IPS-15b (cell line): ENCODE measurements around the gene PKN1.

Experiments used
- H3K27me3 ChIP-seq: one replicate; pipeline ENCODE4 v1.6.1; 2013; ENCODE audit warnings: low read length; ENCODE audit not compliant: control insufficient read depth, insufficient read depth
- H3K36me3 ChIP-seq: one replicate; pipeline ENCODE4 v1.6.1; 2013; ENCODE audit warnings: low read length; ENCODE audit not compliant: control insufficient read depth, insufficient read depth
- H3K4me1 ChIP-seq: one replicate; pipeline ENCODE4 v1.6.1; 2013; ENCODE audit warnings: mild to moderate bottlenecking, low read length; ENCODE audit not compliant: control insufficient read depth, insufficient read depth
- H3K4me3 ChIP-seq: one replicate; pipeline ENCODE4 v1.5.1; 2013; ENCODE audit warnings: low read depth, low read length
- H3K9ac ChIP-seq: one replicate; pipeline ENCODE4 v1.6.1; 2013; ENCODE audit warnings: low read depth, mild to moderate bottlenecking, low read length
- H3K9me3 ChIP-seq: one replicate; pipeline ENCODE4 v1.6.1; 2013; ENCODE audit warnings: mild to moderate bottlenecking, low read length; ENCODE audit not compliant: control insufficient read depth, insufficient read depth

PKN1 gene

GRCh38 chr19:14408491-14409145, 24.5 kb upstream of the PKN1 start:
- Histone ChIP-seq H3K9ac (no peak overlapping the region), H3K4me1 (peaks cover 7% of the 10 kb centered on the region), H3K4me3 (no peak overlapping the region), H3K36me3 (peaks cover 64% of the 10 kb centered on the region), H3K27me3 (no peaks in the 10 kb centered on the region), H3K9me3 (no peaks in the 10 kb centered on the region)

DNA sequence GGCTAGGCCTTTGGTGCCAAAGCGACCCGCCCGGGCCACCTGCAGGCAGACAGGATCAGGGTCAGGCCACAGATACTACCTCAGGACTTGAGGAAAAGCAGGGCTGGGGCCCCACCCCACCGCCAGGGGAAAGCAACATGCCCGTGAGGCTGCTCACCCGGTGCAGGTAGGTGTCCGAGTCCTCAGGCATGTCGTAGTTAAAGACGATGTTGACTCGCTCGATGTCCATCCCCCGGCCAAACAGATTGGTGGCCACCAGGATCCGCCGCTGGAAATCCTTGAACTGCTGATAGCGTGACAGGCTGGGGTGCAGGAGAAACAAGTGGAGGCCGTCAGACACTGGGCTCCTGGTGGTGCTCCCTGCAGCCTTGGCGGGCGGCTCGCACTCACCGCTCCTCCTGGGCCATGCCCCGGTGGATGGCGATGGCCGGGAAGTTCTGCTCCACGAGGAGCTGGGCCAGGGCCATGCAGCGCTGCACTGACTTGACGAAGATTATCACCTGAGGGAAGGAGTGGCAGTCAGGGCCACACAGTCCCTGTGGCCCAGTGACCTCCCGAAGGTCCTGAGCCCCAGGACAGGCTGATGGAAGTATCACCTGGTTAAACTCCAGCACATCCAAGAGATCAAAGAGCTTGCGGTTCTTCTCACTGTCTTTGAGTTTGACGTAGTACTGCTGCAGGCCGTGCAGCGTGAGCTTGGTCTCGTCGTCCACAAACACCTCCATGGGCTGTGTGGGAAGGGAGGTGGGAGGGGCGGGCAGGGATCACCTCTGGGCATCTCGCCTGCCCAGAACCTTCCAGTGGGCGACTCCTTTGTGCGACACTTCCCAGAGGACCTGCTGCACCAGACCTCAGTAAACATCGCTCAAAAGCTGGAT, 23.7 kb upstream of the PKN1 start:
- Histone ChIP-seq H3K9ac (no peak overlapping the region), H3K9me3 (no peaks in the 10 kb centered on the region), H3K36me3 (peaks cover 64% of the 10 kb centered on the region), H3K4me1 (peaks cover 7% of the 10 kb centered on the region), H3K4me3 (no peak overlapping the region), H3K27me3 (no peaks in the 10 kb centered on the region)

DNA sequence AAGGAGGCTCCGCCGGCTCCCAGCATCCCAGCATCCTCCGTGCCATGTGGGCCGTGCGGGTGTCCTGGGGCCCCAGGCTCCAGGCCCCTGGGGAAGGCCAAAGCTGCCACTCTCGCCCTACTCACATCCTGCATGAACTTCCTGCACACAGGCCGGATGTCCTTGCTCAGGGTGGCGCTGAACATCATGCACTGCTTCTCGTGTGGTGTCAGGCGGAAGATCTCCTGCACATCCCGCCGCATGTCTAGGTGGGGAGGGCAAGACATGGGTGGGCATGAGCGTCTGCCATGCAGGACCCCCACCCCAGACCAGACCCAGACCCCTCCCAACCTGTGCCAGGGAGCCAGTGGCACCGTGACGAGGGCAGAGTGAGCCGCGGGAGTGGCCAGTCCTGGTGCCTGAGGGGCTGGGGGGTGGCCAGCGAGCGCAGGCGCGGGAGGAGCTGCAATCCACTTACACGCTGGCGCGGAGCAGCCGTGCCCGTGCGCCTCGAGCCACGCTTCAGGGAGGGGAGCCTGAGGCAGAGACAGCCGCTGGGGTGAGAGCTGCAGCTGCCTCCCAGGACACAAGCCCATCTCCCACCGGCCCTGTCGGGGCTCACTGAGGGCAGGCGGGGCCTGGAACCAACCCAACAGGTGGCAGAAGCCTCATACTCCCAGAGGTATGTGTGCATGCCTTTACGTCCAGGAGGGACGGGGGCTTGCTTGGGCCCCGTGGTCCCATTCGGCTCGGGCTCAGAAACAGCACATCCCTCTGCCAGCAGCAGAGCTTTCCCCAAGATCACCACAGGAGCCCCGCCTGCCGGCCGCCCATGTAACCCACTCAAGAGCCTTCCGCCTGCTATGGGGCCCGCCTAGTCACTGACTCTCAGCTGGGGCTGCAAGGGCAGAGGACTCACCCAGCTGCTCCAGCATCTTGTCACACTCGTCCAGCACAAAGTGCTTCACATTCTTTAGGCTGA, 22.7 kb upstream of the PKN1 start:
- peaks cover 7% of the 10 kb centered on the region for H3K4me1 ChIP-seq
- H3K9ac ChIP-seq = no peak overlapping the region
- peaks cover 66% of the 10 kb centered on the region for H3K36me3 ChIP-seq
- no peaks in the 10 kb centered on the region for H3K9me3 ChIP-seq
- H3K27me3 ChIP-seq = no peaks in the 10 kb centered on the region
- no peak overlapping the region for H3K4me3 ChIP-seq

GRCh38 chr19:14411161-14411937, 21.8 kb upstream of the PKN1 start:
- H3K4me1 ChIP-seq = peaks cover 3% of the 10 kb centered on the region
- H3K36me3 ChIP-seq = peaks cover 69% of the 10 kb centered on the region
- no peaks in the 10 kb centered on the region for H3K9me3 ChIP-seq
- no peak overlapping the region for H3K9ac ChIP-seq
- no peaks in the 10 kb centered on the region for H3K27me3 ChIP-seq
- no peak overlapping the region for H3K4me3 ChIP-seq

GRCh38 chr19:14411938-14412245, 21.2 kb upstream of the PKN1 start:
- Histone ChIP-seq H3K4me1 (peaks cover under 1% of the 10 kb centered on the region), H3K4me3 (no peak overlapping the region), H3K9ac (no peak overlapping the region), H3K9me3 (no peaks in the 10 kb centered on the region), H3K36me3 (peaks cover 68% of the 10 kb centered on the region), H3K27me3 (no peaks in the 10 kb centered on the region)

- peaks cover 3% of the 10 kb centered on the region for H3K4me1 ChIP-seq
- H3K36me3 ChIP-seq = peaks cover 64% of the 10 kb centered on the region
Observed at GRCh38 chr19:14412324-14412995, 20.6 kb upstream of the PKN1 start.

GRCh38 chr19:14412996-14413692, 20.0 kb upstream of the PKN1 start:
- H3K9ac ChIP-seq = no peak overlapping the region
- no peak overlapping the region for H3K4me3 ChIP-seq
- no peaks in the 10 kb centered on the region for H3K9me3 ChIP-seq
- H3K4me1 ChIP-seq = peaks cover 3% of the 10 kb centered on the region
- H3K36me3 ChIP-seq = peaks cover 57% of the 10 kb centered on the region
- H3K27me3 ChIP-seq = no peaks in the 10 kb centered on the region

More at GRCh38 chr19:14412324-14412995, 20.6 kb upstream of the PKN1 start:
- Histone ChIP-seq H3K9me3 (no peaks in the 10 kb centered on the region), H3K9ac (no peak overlapping the region), H3K27me3 (no peaks in the 10 kb centered on the region), H3K4me3 (no peak overlapping the region)

DNA sequence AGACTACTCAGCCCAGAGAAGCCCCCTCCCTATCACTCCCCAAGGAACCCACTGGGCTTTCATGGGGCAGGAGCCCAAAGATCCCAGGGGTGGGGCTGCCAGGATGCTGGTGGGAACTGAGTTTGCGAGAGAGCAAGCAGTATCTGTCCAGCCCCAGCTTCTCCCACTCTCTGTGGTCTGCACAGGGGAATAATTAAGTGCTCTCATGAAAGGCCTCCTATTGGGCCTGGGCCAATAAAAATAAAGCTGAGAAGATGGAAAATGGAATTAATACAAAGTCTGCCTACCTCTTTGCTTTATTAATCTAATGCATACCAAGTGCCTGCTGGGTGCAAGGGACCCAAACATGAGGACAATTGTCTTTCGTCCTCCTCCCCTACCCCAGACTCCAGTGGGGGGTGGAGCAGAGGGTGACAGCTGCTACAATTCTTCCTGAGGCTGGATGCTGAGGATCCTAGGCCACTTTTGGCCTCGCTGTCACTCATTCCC, 19.4 kb upstream of the PKN1 start:
- Histone ChIP-seq H3K36me3 (peaks cover 51% of the 10 kb centered on the region), H3K27me3 (no peaks in the 10 kb centered on the region), H3K4me1 (peaks cover 3% of the 10 kb centered on the region), H3K9me3 (no peaks in the 10 kb centered on the region), H3K9ac (no peak overlapping the region), H3K4me3 (no peak overlapping the region)

- Histone ChIP-seq H3K4me3 (no peak overlapping the region), H3K4me1 (peaks cover 3% of the 10 kb centered on the region), H3K9ac (no peak overlapping the region), H3K9me3 (no peaks in the 10 kb centered on the region), H3K27me3 (no peaks in the 10 kb centered on the region), H3K36me3 (peaks cover 38% of the 10 kb centered on the region)
Observed at GRCh38 chr19:14414926-14415690, 18.0 kb upstream of the PKN1 start.

- Histone ChIP-seq H3K9me3 (no peaks in the 10 kb centered on the region), H3K36me3 (peaks cover 20% of the 10 kb centered on the region), H3K4me1 (peaks cover 3% of the 10 kb centered on the region), H3K9ac (no peak overlapping the region), H3K4me3 (no peak overlapping the region), H3K27me3 (no peaks in the 10 kb centered on the region)
Observed at GRCh38 chr19:14416817-14417231, 16.3 kb upstream of the PKN1 start.
